ENCODE data around the gene CDHR3.
A peak's percentile ranks its signal among the peaks of the same experiment; 100 is the strongest.

The CDHR3 gene

DNA sequence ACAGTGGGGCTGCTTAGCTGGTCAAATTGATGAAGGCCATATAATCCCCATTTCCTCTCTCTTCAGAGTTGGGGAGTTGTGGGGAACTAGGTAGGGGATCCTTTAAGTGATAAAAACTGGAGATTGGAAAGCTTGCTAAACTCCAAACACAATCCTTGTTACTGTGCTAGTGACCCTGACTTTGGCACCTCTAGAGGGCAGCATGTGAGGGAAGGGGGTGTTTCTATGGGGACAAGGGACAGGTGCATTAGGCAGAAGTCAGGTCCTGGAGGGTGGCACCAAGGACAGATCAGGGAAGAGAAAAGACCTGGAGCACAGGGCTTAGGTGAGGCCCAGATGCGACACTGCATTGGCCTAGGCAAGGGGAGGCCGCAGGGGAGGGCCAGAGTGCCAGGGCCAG is 66.9 kb downstream of the CDHR3 start:
- no peak for DNase-seq

DNA sequence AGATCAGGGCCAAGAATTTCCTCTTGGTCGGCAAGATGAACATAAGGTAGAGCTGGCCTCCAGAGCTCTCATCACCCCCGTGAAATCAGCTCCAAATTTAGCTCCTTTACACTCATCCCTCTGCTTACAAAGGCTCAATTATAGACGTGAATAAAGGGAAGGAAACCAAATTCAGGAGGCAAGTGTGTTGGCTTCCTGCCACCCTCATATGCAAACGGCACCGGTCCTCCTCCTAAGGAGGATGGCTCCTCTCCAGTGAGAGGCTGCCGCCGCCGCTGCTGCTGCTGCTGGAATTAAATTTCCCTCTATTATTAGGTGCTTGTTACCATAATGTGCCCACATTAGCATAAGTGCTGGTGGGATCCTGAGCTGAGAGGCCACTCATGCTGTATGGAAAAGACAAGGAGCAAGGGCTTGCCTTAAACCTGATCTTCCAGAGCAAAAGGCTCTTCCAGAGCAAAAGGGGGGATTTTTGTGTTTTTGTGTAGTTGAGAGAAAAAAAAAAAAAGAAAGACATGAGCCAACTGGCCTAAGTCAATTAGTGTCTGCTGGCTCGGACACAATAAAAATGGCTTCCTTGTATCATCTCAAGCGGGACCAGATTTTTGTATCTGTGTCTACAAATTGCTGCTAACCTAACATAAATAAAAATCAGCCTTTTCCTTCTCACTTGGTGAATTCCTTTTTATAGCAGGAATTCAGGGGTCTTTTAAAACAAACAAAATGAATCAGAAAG is 68.4 kb downstream of the CDHR3 start:
- DNase-seq, result no peak

DNA sequence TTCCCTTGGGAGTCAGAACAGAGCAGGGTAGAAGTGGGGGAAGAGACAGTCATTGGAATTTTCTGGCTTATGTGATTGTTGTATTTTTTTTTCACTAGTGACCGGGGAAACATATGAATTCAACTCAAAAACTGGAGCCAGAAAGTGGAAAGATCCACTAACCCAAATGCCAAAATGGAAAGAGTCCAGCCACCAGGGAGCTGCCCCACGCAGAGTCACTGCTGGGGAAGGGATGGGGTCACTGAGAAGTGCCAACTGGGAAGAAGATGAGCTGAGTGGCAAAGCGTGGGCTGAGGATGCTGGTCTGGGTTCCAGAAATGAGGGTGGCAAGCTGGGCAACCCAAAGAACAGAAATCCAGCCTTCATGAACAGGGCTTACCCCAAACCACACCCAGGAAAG is 69.2 kb downstream of the CDHR3 start:
- no peak for DNase-seq

DNA sequence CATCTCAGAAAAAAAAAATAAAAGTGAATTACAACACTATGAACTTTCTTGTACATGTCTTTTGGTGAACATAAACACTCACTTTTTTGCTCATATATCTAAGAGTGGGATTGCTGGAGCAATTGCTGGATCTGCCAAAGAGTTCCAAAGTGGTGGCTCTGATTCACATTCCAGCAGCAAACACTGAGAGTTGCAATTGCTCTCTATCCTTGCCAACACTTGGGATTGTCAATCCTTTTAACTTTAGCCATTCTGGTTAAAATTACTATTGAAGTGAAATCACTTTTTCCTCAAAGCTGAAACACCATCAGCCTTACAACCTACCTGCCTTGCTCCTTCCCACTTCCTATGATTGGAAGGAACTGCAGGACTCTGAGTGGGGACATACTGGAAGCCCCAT is 70.7 kb downstream of the CDHR3 start:
- no peak for DNase-seq

DNA sequence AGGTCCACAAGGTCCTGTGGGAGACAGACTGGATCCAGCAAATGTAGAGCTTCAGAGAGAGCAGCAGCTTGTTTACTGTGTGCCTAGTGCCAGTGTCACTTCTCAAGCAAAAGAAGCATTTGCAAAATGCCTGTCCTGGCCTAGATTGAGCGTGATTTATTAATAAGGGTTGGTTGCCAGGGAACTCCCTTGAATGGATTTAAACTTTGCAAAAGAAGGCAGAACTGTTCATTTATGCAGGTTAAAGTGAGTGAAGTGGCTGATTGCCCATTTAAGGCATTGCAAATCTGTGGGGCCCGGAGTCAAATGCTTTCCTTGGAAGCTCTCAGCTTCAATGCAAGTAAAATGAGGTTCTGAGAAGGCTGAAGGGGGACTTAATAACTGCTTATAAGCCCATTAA is 71.3 kb downstream of the CDHR3 start:
- no peak for DNase-seq

DNA sequence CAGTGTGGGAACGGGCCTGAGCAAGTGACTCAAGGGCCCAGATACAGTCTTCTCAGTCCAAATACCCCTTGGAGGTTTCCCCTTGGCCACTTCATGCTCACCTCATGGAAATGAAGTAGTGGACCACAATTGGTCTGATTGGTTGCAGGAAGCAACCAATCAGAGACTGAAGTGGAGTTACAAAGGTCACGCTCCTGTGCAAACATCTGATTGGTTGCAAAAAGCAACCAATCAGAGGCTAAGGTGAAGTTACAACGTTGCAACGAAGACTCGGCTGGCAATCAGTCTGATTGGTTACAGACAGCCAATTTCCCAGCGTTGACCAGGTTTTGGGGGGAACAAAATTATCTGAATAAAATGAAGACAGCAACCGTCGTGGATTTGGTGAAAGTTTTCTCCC is 72.5 kb downstream of the CDHR3 start:
- no peak for DNase-seq

DNA sequence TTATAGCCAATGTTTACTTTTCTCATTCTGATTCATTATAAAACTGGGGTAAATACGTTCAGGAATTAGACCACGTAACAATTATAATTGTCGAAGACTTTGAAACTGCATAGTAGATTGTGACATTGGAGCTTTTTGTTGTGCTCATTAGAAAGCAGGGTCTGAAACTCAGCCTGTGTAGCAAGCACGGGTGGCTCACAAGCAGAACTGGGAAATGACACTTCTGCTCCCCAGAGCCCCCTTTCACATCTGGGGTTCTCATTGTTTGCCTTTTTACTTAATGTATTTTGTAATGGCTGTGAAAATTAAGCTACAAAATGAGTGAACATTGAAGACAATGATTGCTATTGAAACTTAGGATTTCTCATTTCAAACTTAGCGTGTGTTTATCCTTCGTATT is 72.9 kb downstream of the CDHR3 start:
- no peak for DNase-seq

DNA sequence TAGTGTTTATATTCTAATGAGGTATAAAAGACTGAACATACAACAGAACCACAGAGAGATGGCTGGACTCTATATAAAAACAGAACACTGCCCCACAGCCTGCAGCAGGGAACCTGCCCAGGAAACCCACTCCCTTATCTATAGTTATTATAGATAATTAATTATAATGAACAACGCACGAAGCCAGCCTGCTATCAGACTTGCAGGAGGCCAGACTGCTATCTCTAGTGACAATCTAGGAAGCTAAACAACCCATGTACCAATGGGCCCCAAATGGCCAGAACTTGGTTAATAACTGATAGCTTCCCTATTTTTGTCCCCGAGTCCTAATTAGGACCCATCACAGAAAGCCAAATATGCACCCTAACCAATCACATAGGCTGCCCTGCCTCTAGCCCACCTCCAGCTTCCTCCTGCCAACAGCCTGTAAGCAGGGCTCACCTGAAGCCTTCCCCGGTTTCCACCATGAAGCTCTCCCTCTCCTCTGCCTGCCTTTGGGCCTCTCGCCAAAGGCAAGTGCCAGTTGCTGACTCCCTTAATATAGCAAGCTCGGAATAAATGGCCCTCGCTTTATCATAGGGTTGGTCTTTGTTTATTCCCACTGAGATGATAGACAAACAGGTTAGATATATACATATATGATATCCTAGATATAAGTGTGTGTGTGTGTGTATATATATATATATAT is 74.6 kb downstream of the CDHR3 start:
- DNase-seq, result no peak

DNA sequence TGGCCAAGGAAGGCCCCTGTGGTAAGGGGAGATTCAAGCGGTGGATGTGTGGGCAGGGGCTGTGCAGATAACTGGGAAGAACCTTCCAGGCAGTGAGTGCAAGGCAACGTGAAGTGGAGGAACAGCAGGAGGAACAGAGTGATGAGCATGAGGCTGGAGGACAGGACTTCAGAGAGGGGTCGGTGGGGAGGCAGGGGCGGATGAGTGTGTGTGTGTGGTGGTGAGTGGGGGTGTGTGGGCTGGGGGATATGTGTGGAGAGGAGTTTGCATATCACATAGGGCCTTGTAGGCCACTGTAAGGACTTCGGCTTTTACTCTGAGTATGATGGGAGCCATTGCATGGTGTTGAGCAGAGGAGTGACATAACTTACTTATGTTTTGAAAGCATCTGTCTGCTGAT is 75.2 kb downstream of the CDHR3 start:
- DNase-seq, result no peak

DNA sequence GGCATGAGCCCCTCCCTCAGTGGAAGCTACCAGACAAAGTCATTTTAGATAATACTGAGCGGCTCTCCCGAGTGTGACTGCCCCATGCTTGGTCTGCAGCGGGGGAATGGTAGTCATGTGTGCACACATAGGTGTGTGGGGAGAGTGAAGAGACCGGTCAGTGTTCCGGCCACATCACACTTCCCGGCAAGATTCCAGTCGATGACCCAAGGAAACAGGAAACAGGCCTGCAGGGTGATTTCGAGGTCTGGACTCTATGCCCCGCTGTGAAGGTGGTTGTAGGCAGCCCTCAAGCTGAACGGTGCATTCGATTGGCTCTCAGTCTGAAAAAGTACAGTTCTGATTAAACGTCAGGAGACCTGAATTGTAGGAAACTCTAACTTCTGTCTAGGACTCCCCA is 75.9 kb downstream of the CDHR3 start:
- no peak for DNase-seq

DNA sequence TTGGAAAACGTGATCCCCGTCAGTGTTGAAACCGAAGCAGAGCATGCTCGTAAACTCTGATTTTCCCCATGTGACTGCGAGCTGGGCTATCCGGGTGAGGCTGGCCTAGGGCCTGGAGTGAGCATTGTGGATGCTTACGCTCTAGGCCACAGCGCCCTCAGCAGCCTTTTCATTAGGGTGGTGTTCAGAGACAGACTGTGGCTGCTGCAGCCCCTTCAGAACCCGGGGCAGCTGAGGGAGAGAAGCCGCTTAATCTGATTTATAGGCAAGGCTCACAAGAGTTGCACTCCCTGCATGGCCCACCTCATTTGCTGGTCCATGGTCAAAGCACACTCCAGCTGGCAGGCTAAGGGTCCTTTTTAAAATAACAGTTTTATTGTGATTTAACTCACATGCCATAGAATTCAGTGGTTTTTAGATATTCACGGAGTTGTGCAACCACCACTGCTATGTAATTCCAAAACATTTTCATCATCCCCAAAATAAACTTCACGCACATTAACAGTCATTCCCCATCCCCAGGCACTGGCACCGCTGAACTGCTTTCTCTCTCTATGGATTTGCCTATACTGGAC is 76.5 kb downstream of the CDHR3 start:
- DNase-seq, result no peak

DNA sequence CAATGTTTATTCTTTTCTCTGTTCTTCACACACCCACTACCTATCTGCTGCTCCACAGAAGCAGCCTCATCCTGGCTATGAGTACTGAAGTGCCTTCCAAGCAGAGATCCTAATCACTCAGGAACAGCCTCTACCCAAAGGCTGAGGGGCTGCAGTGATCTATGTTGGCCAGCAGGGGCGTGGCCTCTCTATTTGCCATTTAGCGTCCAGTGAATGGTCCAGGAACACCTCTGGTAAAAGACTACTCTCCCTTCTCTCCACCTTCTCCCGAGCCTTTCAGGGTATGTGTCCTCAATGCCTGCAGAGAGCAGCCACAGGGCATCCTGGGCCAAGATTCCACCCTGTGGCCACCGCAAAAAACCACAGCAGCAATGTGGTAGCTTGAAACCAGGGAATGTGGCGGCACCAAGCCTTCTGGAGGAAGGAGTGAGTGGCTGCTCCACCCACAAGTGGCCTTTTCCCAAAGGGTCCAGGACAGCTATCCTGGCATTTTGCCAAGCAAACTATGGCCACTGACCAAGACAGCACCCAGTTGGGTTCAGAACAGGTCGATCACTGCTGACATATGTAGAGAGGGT is 78.2 kb downstream of the CDHR3 start:
- DNase-seq, result peak; percentile 74

DNA sequence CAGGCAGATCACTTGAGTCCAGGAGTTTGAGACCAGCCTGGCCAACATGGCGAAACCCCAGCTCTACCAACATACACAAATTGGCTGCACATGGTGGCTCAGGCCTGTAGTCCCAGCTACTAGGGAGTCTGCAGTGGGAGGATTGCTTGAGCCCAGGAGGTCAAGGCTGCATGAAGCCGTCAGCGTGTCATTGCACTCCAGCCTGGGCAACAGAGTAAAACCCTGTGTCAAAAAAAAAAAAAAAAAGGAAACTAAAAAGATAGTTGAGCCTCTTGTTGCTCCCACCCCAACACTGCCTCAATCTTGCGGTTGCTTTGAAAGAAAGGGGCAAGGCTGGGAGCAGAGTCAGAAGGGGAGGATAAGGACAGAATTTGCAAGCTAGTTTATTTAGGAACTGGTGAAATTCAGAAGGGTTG is 79.1 kb downstream of the CDHR3 start:
- no peak for DNase-seq

DNA sequence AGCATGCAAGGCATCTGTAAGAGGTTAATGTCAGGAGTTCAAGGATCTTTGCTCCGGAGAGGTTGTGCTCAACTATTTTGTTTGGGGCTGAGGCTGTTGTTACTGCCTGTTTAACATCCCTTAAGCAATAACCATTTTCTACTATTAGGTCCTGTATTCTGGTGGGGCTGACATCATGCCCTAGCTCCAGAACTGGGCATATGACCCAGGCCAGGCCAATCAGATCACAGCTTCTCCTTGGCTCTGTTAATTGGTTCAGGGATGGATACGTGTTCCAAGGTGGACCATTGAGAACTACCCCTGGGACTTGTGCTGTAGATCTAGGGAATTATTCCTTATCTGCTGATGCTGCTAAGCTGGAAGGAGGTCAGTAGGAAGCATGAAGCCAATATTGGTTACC is 82.1 kb downstream of the CDHR3 start:
- DNase-seq, result no peak

DNA sequence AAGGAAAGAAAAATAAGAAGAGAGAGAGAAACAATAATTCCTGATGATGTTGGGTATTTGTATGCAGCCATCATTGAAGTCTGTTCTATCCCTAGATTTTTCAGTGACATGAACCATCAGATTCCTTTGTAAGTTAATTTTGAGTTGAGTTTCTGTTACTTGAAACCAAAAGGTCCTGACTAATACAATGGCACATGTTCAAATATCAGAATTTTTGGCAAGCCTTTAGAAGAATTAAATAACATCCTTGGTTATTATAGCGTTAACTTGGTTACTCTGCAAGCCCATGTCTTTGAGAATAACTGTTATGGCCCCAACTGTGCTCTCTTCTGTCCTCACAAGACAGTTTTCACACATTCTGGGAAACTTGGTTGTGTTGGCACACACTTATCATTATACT is 82.5 kb downstream of the CDHR3 start:
- no peak for DNase-seq

DNA sequence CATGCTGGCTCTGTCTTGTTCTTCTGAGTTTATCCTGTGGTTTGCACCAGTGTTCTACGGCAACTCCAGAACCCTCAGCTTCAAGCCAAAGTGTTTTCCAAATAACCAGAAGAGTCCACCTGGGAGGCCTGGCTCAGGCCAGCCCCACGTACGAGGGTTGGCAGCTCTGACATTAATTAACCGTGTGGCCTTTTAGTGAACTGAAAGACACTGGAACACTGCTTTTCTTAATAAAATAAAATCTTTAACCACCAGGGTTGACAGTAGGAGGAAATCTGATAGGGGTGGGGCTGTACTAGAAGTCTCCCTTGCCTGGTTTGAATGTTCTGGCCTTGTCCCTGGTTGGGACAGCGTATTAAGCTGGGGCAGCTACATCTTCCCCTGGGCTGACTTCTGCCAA is 84.1 kb downstream of the CDHR3 start:
- no peak for DNase-seq

DNA sequence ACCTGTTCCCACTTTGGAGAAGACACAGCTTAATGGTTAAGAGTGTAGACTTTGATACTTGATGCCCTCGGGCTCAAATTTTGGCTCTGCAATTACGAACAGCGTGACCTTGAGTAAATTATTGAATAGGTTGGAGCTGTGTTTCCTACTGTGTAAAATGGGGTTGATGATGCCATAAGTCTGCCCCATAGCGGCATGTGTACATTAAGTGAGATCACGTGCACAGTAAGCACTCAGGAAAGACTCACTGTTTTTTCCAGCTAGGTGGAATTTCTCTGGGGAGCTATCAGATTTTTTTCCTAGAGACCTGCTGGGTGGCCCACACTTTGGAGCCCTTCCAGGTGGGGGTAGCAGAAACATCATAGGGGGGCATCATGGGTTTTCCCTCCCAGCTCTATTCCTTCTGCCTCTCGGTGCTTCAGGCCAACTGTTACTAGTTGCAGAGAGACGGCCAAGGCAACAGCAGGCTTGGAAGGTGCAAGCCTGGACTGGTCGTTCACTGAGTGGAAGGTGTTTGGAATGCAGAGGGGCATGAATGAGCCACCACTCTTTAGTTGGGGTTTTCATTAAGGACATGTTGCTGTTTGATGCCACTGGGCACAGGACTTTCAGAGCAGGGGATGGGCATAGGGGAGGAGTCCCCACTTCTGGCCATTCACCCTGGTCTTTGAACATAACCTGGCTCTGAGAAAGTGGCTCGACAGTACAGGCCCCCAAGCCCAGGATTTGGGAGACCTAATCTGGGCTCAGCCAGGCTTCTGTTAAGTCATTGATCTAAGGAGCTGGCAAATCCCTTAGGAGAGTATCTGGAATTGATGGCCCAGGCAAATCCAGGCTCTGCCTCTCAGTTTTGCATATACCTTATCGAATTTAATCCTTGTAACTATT is 85.0 kb downstream of the CDHR3 start:
- DNase-seq, result no peak

DNA sequence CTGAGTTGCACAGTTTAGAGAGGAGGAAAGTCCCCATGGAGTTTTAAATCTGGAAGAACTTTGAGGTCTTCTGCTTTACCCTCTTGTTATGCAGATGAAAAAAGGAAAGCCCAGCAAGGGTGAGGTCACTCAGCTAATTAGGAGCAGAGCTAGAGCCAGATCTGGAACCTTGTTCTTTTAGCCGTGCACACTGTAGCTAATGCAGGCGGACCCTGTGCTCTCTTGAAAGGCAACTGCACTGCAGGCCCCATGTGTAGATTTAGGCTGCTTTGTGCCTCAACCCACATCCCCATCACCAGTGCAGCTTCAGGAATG is 85.6 kb downstream of the CDHR3 start:
- no peak for DNase-seq

DNA sequence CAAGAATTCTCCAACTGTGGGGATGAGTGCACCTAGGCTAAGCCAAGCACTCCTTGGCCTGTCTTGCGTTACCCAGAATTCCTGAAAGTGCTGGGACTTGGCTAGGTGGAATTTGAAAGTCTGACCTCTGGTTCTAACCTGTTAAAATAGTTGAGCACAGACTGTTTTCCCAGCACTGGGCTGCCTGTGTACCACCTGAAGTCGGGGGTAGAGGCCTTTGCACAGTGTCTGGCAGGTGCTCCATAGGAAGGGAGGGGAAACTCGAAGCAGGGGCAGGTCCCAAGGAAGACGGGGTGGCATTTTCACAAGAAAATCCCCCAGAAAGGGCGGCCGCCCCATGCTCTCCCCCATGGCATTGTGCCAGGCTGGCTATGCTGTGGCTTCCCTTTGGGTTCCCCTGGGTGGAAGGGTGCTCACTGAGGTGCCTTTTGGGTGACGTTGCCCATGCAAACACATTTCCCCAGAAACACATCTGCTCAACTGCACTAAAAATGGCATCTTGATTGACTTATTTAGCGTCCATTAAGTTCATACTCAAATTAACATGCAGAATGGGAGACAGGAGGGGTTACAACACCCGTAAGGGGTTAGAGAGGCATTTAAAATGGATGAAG is 86.2 kb downstream of the CDHR3 start:
- no peak for DNase-seq

DNA sequence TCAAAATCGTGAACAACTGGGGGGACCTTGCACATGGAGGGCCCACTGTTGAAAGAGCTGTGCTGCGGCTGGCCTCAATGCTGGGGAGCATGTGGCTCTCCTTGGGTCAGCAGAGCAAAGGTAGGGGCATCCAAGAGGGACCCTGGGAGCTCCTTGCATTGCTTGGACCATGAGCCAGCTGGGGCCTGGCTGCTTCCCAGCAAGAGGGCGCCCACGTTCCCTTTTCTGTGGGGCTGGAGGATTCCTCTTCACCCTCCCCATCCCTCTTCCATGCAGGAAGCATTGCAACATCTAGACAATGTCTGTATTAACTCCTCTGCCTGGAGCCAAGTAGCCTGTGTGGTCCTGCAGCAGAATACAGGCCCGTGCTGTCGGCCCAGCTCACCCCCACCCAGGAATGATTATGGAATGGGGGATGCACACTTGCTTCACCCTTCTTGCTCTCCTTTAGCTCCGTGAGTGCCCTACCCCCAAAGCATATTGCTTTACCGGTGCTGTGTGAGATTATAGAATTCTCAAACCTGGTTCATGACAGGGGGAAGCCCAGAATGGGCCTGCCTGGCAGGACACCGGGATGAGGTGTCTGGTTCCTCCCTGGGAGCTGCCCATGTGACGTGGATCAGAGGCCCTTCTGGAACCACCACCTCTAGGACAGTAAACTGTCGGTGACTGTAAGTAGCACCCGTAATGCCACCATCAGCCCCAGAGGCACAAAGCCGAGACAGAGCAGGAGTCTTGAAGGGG is 87.1 kb downstream of the CDHR3 start:
- no peak for DNase-seq

DNA sequence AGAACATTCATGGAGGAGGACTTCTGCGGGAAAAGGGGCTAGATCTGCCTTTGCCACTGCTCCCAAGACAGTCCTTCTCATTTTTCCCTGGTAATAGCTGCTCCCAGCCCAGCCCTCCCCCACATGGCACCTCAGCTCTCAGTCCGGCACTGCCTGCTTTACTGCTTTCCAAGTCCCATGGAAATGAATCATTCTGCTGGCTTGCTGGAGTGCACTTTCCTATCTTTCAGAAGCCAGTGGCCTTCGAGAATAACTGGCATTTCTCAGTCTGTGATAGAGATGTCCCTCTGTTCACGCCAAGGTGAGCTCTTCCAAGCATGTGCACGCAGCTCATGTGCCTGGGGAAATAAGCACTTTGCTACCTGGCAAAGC is 87.7 kb downstream of the CDHR3 start:
- DNase-seq, result no peak

DNA sequence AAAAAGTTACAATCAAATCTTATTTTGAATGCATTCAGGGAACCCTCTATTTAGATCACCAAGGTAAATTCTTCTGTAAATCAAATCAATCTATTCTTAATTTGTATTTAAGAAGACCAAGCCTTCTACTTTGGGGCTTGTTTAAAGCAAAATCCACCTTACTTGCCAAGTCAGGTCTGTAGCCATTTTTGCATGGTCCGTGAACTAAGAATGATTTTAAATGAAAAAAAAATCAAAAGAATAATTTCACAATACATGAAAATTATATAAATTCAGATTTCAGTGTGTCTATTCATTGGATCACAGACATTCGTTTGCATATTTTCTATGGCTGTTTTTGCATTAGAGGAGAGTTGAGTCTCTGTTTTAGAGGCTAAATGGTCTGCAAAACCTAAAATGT is 89.6 kb downstream of the CDHR3 start:
- no peak for DNase-seq
